ENCODE measurements around the gene ALAS1.
"Not testable (repeated sequence)": the region's sequence is repeated elsewhere in the genome, so short reads cannot be mapped to it uniquely, and the experiment has no call there.

ALAS1 gene

GRCh38 chr3:52197842-52198625 lies at the start of gene ALAS1:
Gene ALAS1, plus strand, starts transcription at chr3:52198160. Its CDS starts 1,082 bp downstream, at chr3:52199242.
- peak; percentile 23 for DNase-seq (ENCODE audit: low read depth)

- no peak for DNase-seq (ENCODE audit: low read depth)
These were observed 48.9 kb upstream of the ALAS1 start for GRCh38 chr3:52149021-52149420.

- DNase-seq (ENCODE audit: low read depth) = no peak
These were observed 48.2 kb upstream of the ALAS1 start for GRCh38 chr3:52149726-52150125.

- DNase-seq (ENCODE audit: low read depth) = no peak
These were observed 47.6 kb upstream of the ALAS1 start for GRCh38 chr3:52150357-52150756.

- DNase-seq (ENCODE audit: low read depth) = no peak
These were observed 47.1 kb upstream of the ALAS1 start for GRCh38 chr3:52150860-52151259.

- DNase-seq (ENCODE audit: low read depth) = not testable (repeated sequence)
These were observed 46.0 kb upstream of the ALAS1 start for GRCh38 chr3:52151991-52152390.

- peak; percentile 30 for DNase-seq (ENCODE audit: low read depth)
These were observed 44.4 kb upstream of the ALAS1 start for GRCh38 chr3:52153389-52154096.

- DNase-seq (ENCODE audit: low read depth) = peak; percentile 91
These were observed 43.5 kb upstream of the ALAS1 start, which contains the start of gene POC1A for GRCh38 chr3:52154135-52155094. Gene POC1A, minus strand, starts transcription at chr3:52154423. Its CDS starts 51 bp downstream, at chr3:52154372.

GRCh38 chr3:52155912-52156311 lies 42.0 kb upstream of the ALAS1 start:
- no peak for DNase-seq (ENCODE audit: low read depth)

- no peak for DNase-seq (ENCODE audit: low read depth)
These were observed 38.5 kb upstream of the ALAS1 start for GRCh38 chr3:52159503-52159902.

GRCh38 chr3:52162250-52162872 lies 35.6 kb upstream of the ALAS1 start:
- no peak for DNase-seq (ENCODE audit: low read depth)

GRCh38 chr3:52167240-52167639 lies 30.7 kb upstream of the ALAS1 start:
- DNase-seq (ENCODE audit: low read depth) = no peak

GRCh38 chr3:52170217-52170616 lies 27.7 kb upstream of the ALAS1 start:
- DNase-seq (ENCODE audit: low read depth) = not testable (repeated sequence)

- DNase-seq (ENCODE audit: low read depth) = no peak
These were observed 26.3 kb upstream of the ALAS1 start for GRCh38 chr3:52171514-52172261.

GRCh38 chr3:52172262-52172757 lies 25.6 kb upstream of the ALAS1 start:
- DNase-seq (ENCODE audit: low read depth) = no peak

- no peak for DNase-seq (ENCODE audit: low read depth)
These were observed 24.9 kb upstream of the ALAS1 start for GRCh38 chr3:52173101-52173500.

GRCh38 chr3:52174896-52175295 lies 23.1 kb upstream of the ALAS1 start:
- DNase-seq (ENCODE audit: low read depth) = no peak

GRCh38 chr3:52175416-52176179 lies 22.4 kb upstream of the ALAS1 start:
- DNase-seq (ENCODE audit: low read depth) = no peak

GRCh38 chr3:52176180-52176752 lies 21.7 kb upstream of the ALAS1 start:
- DNase-seq (ENCODE audit: low read depth) = no peak
